ENCODE data around the gene KBTBD8.

Gene KBTBD8

DNA sequence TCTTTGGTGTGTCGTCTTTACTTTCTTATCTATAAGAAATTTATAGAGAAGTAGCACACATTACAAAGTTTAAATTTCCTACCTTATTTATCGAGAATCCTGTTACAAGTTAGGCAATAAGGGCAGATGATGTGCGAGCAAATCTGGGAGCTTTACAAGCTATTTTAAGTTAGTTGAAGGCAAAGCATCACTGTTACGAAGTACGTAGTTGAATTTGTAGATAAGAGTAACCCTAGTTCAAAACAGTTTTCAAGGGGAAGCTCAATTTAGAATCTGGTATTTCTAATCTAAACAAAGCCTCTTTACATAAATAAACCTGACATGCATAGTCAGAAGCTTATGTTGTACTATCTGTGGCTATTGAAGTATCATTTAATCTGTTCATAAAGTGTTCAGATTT lies 8.4 kb downstream of the KBTBD8 start:
- DNase-seq (ENCODE audit: low read depth): no peak
- no peak for TF ChIP-seq POLR2A (IDR thresholded peaks at IDR 0.05; ENCODE audit: extremely low read depth, insufficient read length)
- TF ChIP-seq CTCF (IDR thresholded peaks at IDR 0.05; ENCODE audit: low read depth, low read length): no peak
- TF ChIP-seq, protein P1, sequence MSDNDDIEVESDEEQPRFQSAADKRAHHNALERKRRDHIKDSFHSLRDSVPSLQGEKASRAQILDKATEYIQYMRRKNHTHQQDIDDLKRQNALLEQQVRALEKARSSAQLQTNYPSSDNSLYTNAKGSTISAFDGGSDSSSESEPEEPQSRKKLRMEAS (IDR thresholded peaks at IDR 0.05; ENCODE audit: low read depth, low read length): no peak
- no peak for TF ChIP-seq MYC (IDR thresholded peaks at IDR 0.05; ENCODE audit: low read depth, low read length)
- no peak overlapping the region for H3K4me3 ChIP-seq (ENCODE audit: low read depth, low read length)

DNA sequence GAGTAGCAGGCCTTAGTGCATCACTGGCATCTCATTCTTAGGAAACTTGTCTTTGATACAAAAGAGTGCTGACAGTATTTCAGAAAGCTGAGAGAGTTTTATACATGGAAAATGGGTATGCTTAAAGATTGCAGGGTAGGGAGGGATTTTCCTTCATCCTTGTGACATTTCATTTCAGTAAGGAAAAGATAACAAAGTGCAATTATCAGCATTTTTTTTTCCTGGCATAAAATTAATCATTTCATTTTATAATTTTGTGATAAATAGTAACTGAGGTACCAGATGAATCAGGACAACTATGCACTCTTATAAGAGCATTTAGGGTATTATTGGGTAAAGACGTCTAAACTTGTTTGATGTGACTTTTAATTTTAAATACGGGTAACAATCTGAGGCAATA lies 10.3 kb downstream of the KBTBD8 start:
- TF ChIP-seq, protein P1 (IDR thresholded peaks at IDR 0.05; ENCODE audit: low read depth, low read length): no peak
- TF ChIP-seq CTCF (IDR thresholded peaks at IDR 0.05; ENCODE audit: low read depth, low read length): no peak
- no peak for TF ChIP-seq MYC (IDR thresholded peaks at IDR 0.05; ENCODE audit: low read depth, low read length)
- TF ChIP-seq POLR2A (IDR thresholded peaks at IDR 0.05; ENCODE audit: extremely low read depth, insufficient read length): no peak
- DNase-seq (ENCODE audit: low read depth): no peak
- H3K4me3 ChIP-seq (ENCODE audit: low read depth, low read length): no peak overlapping the region

GRCh38 chr3:67009716-67010115 lies 11.6 kb downstream of the KBTBD8 start:
- no peak overlapping the region for H3K4me3 ChIP-seq (ENCODE audit: low read depth, low read length)
- DNase-seq (ENCODE audit: low read depth): no peak
- TF ChIP-seq CTCF (IDR thresholded peaks at IDR 0.05; ENCODE audit: low read depth, low read length) (no peak), POLR2A (IDR thresholded peaks at IDR 0.05; ENCODE audit: extremely low read depth, insufficient read length) (no peak), MYC (IDR thresholded peaks at IDR 0.05; ENCODE audit: low read depth, low read length) (no peak)
- TF ChIP-seq, protein P1 (IDR thresholded peaks at IDR 0.05; ENCODE audit: low read depth, low read length): no peak

DNA sequence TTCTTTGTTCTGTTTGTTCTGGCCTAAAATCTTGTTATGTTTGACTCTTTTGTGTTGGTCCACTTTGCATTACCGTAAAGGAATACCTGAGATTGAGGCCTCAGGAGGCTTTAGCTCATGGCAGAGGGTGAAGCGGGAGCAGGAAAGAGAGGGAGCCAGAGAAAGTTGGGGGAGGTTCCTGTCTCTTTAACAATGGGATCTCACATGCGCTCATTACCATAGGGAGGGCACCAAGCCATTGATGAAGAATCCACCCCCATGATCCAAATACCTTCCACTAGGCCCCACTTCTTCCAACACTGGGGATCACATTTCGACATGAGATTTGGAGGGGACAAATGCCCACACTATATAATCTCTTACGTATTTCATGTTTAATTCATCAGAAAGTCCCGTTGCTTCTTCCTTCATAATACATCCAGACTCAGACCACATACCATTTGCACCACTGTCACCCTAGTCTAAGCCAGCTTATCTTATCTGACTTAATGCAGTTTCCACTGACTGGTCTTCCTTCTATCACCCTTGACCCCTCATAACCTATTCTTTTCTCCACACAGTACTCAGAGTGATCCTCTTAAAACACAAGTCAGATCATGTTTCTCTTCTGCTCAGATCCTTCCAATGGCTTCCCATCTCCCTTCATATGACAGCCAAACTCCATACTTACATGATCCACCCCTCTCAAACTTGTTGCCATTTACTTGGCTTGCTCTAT lies 13.5 kb downstream of the KBTBD8 start:
- H3K4me3 ChIP-seq (ENCODE audit: low read depth, low read length): no peak overlapping the region
- DNase-seq (ENCODE audit: low read depth): no peak
- TF ChIP-seq MYC (IDR thresholded peaks at IDR 0.05; ENCODE audit: low read depth, low read length) (no peak), CTCF (IDR thresholded peaks at IDR 0.05; ENCODE audit: low read depth, low read length) (no peak), POLR2A (IDR thresholded peaks at IDR 0.05; ENCODE audit: extremely low read depth, insufficient read length) (no peak)
- TF ChIP-seq, protein P1 (IDR thresholded peaks at IDR 0.05; ENCODE audit: low read depth, low read length): no peak

DNA sequence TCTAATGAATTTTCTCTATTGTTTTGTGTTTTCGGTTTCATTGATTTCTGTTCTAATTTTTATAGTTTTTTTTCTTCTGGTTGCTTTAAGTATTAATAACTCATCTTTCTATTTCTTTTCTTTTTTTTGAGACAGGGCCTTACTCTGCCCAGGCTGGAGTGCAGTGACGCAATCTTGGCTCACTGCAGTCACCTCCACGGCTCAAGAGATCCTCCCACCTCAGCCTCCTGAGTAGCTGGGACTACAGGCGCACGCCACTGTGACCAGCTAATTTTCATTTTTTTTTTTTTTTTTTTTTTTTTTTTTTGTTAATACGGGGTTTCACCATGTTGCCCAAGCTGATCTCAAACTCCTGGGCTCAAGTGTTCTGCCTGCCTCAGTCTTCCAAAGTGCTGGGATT lies 14.5 kb downstream of the KBTBD8 start:
- TF ChIP-seq MYC (IDR thresholded peaks at IDR 0.05; ENCODE audit: low read depth, low read length): no peak
- TF ChIP-seq POLR2A (IDR thresholded peaks at IDR 0.05; ENCODE audit: extremely low read depth, insufficient read length): no peak
- TF ChIP-seq, protein P1 (IDR thresholded peaks at IDR 0.05; ENCODE audit: low read depth, low read length): no peak
- no peak for TF ChIP-seq CTCF (IDR thresholded peaks at IDR 0.05; ENCODE audit: low read depth, low read length)
- H3K4me3 ChIP-seq (ENCODE audit: low read depth, low read length): no peak overlapping the region
- no peak for DNase-seq (ENCODE audit: low read depth)
